A549 treated with GW870086 at 1 μM for 4 hours (cell line): ENCODE measurements around the gene ARPP19. TPM values are rescaled to one million over a fixed set of nuclear protein-coding genes. Genes with fewer than 3 reads are reported as not detected.

Experiments
- total RNA-seq: library from RNA; stranded (reverse); fragments of 200-300 nt; extraction: Qiagen RNA extraction; gene quantifications from 5 replicates; pipeline ENCODE4 v1.2.3, GENCODE V29; 2022; ENCODE audit warnings: low read depth

The ARPP19 gene
- total RNA-seq = 77.6 to 117 TPM (median 107 TPM) in 5 replicates

GRCh38 chr15:52568601-52569585 lies at the start of gene ARPP19:
Gene ARPP19, minus strand, starts transcription at chr15:52569030. Its CDS starts 138 bp downstream, at chr15:52568892.

GRCh38 chr15:52528564-52529340 lies 40.1 kb downstream of the ARPP19 start, which contains the start of gene MYO5A:
Gene MYO5A, minus strand, starts transcription at chr15:52528880. Its CDS starts 74 bp downstream, at chr15:52528806.

Other genes with a start within 250 kb of the ARPP19 start
- 19.6 to 30.5 TPM (median 25.8 TPM) in 5 replicates for gene MYO5A, start 40.1 kb downstream of the ARPP19 start, total RNA-seq
- gene ATOSA, start 110.4 kb upstream of the ARPP19 start, total RNA-seq = 7.8 to 11.1 TPM (median 10.1 TPM) in 5 replicates
- 0.09 to 0.17 TPM (median 0.12 TPM) in 4 of 5 replicates, not detected in the other for gene ONECUT1, start 221.3 kb upstream of the ARPP19 start, total RNA-seq